ENCODE results near the gene TNIP2.

Gene TNIP2

DNA sequence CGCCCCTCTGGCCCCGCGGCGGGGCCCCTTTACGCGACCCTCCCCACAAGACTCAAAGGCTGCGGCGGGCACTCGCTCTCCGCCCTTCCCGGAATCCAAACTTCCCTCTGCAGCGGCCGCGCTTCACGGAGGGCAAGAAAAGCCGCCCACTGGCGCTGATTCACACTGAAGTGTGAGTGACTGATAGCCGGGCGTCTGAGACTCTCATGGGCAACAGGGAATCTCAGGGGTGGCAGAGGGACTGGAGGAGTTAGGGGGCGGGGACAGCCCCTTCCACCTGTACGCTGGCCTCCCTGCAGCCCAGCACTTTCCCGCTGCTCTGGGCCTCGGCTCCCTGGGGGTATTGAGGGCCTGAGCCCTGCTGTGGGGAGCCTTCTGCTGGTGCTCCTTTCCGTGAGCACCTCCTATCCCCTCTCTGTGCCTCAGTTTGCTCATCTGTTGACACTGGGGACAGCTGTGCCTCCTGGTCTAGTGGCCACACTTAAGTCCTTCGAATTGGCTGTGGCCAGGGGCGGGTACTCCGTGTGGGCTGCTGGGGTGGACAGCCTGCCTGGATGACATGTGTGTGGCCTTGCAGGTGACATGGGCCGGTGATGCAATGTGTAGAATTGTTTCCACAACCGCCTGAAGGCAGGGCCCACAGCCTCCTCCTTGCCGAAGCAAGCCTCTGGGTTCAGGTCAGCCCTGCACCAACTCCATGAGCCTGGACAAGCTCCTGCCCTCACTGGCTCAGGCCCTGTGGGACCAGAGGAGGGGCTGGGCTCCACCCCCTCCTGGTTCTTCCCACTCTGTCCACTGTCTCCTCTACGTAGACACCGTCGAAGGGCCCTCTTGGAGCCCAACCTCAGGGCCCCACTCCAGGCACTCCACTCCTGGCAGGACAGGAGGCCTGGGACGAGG is 37.7 kb upstream of the TNIP2 start:
- Histone ChIP-seq H4K20me1 (peaks cover 25% of the 10 kb centered on the region), H3K27ac (peak overlapping the region; percentile 68), H3K4me1 (peaks cover 98% of the 10 kb centered on the region)

DNA sequence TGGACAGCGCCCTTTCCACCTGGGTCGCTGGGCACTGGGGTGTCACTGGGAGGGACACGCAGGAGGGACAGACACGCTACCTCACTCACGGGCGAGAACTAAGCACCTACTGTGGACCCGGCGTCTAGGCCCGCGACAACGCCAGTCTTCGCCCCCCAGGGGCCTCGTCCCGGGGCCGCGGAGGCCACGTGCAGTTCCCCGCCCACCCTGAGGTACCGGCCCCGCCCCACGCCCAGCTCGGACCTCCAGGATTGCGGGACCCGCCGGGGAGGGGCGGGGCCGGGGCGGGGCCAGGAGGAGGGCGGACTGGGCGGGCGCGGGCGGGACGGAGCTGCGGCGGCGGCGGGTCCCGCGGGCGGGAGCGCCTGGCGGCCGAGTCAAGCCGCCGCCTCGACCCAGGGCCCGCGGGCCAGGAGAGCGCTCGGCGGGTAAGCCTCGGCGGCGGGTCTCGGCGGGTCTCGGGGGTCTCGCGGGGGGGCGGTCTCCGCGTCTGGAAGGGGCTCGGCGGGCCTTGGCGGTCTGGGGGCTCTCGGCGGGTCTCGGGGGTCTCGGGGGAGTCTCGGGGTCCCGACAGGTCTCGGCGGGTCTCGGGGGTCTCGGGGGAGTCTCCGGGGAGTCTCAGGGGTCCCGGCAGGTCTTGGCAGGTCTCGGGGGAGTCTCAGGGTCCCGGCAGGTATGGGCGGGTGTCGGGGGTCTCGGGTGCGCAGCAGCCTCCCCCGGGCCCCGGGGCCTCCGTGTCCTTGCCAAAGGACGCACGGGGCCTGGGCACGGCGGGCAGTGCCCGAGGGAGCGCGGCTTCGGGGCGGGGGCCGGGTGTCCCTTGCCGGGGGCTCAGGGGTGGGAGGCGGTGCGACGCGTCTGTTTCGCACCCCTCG is 36.8 kb upstream of the TNIP2 start, which contains the start of gene SH3BP2:
Gene SH3BP2 (plus strand): TSS at position 375 of the 875 bp plus-strand sequence. CDS start 27,533 bp downstream, outside the sequence.
- Histone ChIP-seq H3K4me1 (peaks cover 98% of the 10 kb centered on the region), H3K9ac (peak within 1 kb of the TSS; percentile 73), H3K9me3 (no peaks in the 10 kb centered on the region), H3K4me2 (peak within 1 kb of the TSS; percentile 100), H3K27me3 (0 out of 2 replicates have a peak, but pooled peaks cover 4% of the 10 kb centered on the region), H3K27ac (peak within 1 kb of the TSS; percentile 68), H4K20me1 (peaks cover 25% of the 10 kb centered on the region), H3K4me3 (peak within 1 kb of the TSS; percentile 67), H3K36me3 (no peaks in the 10 kb centered on the region)
- no peak for TF ChIP-seq Cebpa-rat (IDR thresholded peaks at IDR 0.05)

More for the DNA sequence above, 37.7 kb upstream of the TNIP2 start:
- Histone ChIP-seq H3K9ac (peak overlapping the region; percentile 73), H3K9me3 (no peaks in the 10 kb centered on the region), H3K4me3 (peak overlapping the region; percentile 67), H3K36me3 (no peaks in the 10 kb centered on the region), H3K4me2 (peak overlapping the region; percentile 100), H3K27me3 (0 out of 2 replicates have a peak, but pooled peaks cover 4% of the 10 kb centered on the region)
- no peak for TF ChIP-seq Cebpa-rat (IDR thresholded peaks at IDR 0.05)

DNA sequence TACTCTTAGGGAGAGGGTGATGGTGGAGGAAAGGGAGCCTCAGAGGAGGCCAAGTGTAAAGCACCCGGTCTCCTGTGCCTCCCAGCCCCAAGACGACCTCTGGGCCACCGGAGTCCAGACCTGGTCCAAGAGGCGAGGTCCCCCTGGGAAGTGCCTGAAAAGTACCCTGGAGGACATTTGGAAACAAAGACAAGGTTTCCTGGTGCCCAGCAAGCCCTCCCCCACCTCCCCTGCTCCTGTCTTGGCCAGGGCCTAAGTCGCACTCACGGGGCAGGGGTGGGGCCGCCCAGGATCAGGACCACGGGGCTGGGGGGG is 36.2 kb upstream of the TNIP2 start:
- Histone ChIP-seq H4K20me1 (peaks cover 24% of the 10 kb centered on the region), H3K36me3 (no peaks in the 10 kb centered on the region), H3K4me3 (no peak overlapping the region), H3K4me1 (peaks cover 98% of the 10 kb centered on the region), H3K27me3 (0 out of 2 replicates have a peak, but pooled peaks cover 4% of the 10 kb centered on the region), H3K9ac (no peak overlapping the region), H3K9me3 (no peaks in the 10 kb centered on the region), H3K27ac (no peak overlapping the region), H3K4me2 (peak overlapping the region; percentile 100)
- no peak for TF ChIP-seq Cebpa-rat (IDR thresholded peaks at IDR 0.05)

DNA sequence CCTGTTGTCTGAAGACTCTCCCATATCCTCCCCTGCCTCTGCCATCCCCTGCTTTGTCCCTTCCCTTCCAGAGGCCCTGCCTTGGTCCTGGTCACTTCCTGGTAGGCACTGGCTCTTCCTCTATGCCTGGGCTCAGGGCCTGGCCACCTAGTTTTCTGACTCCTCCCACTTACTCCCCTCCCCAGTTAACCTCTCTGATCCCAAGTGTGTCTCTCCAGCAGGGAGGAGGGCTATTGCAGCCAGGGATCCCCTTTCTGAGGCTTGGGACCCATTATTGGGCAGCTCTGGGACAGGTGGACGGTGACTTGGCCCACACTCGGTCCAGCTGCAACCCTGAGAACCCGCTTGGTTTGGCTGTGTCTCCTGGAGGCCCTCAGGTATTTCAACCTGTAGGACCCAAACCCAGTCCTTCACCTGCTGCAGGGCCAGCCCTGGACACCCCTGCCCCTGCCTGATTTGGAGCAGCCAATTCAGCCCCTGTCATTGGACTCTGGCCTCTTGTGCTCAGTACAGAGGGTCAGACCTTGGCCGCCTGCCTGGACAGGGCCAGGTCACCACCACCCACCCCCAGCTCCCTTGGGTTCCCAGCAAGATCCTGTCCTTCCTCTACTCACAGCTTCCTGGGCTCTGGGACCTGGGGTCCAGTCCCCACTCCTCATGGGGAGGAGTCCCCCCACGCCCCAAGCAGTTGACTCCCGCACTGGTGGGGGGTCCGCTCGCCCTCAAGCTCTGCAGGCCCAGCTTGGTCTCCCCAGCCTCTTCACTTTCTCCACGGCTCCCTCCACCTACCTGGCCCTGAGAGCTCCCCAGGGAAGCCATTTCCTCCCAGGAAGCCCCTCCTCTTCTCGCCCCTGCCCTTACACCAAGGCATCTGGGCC is 35.6 kb upstream of the TNIP2 start:
- peaks cover 18% of the 10 kb centered on the region for H4K20me1 ChIP-seq
- no peak overlapping the region for H3K9ac ChIP-seq

DNA sequence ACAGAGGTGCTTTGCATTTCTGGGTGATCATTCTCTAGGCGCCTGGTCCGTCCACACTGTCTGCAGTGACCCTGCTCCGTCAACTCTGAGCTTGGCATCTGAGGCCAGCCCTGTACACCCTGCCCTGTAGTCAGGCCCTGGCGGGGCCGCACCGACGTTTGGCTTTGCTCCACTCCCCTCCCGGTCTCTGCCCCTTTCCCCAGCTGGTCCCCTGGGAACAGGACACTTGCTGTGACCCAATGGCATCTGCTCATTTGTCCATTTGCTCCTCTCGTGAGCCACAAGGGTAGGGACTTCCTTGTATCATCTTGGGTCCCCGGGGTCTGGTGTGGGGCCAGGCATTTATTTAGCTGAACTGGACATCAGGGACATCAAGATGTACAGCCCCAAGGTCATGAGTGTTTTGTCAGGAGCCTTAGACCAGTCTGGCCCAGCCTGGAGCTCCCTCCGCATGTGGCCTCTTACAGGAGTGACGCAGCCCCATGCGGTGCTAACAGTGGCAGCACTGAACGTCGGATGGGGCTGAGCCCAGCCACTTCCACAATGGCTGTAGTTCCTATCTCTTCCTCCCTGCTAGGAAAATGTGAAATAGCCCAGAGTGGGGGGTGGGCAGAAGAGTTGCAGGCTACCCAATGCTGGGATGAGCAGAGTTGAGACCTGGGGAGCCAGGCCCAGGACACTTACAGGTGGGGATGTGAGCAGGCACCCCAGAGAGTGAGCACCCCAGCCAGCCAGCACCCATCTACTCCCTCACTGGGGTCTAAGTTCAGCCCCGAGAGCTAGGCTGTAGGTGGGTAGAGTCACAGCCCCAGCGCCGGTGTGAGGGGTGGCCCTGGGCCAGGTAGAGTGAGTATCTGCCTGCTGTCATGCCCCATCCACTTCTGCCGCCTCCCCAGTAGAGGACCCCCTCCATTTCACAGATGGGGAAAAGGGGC is 34.7 kb upstream of the TNIP2 start:
- Histone ChIP-seq H3K36me3 (no peaks in the 10 kb centered on the region), H3K9me3 (no peaks in the 10 kb centered on the region), H3K27me3 (0 out of 2 replicates have a peak, but pooled peaks cover 4% of the 10 kb centered on the region), H3K4me2 (peak overlapping the region; percentile 16), H3K27ac (peak overlapping the region; percentile 26; the same call in 1 of the 2 replicates), H4K20me1 (peaks cover 17% of the 10 kb centered on the region), H3K4me1 (peaks cover 98% of the 10 kb centered on the region), H3K9ac (no peak overlapping the region), H3K4me3 (no peak overlapping the region)
- TF ChIP-seq Cebpa-rat (IDR thresholded peaks at IDR 0.05) = no peak

More for the DNA sequence above, 35.6 kb upstream of the TNIP2 start:
- no peak overlapping the region for H3K4me3 ChIP-seq
- 0 out of 2 replicates have a peak overlapping the region, but pooled peaks have one; percentile 24 for H3K27ac ChIP-seq
- H3K4me2 ChIP-seq = peak overlapping the region; percentile 100
- no peaks in the 10 kb centered on the region for H3K9me3 ChIP-seq
- 0 out of 2 replicates have a peak, but pooled peaks cover 4% of the 10 kb centered on the region for H3K27me3 ChIP-seq
- TF ChIP-seq Cebpa-rat (IDR thresholded peaks at IDR 0.05) = no peak
- no peaks in the 10 kb centered on the region for H3K36me3 ChIP-seq
- peaks cover 98% of the 10 kb centered on the region for H3K4me1 ChIP-seq

DNA sequence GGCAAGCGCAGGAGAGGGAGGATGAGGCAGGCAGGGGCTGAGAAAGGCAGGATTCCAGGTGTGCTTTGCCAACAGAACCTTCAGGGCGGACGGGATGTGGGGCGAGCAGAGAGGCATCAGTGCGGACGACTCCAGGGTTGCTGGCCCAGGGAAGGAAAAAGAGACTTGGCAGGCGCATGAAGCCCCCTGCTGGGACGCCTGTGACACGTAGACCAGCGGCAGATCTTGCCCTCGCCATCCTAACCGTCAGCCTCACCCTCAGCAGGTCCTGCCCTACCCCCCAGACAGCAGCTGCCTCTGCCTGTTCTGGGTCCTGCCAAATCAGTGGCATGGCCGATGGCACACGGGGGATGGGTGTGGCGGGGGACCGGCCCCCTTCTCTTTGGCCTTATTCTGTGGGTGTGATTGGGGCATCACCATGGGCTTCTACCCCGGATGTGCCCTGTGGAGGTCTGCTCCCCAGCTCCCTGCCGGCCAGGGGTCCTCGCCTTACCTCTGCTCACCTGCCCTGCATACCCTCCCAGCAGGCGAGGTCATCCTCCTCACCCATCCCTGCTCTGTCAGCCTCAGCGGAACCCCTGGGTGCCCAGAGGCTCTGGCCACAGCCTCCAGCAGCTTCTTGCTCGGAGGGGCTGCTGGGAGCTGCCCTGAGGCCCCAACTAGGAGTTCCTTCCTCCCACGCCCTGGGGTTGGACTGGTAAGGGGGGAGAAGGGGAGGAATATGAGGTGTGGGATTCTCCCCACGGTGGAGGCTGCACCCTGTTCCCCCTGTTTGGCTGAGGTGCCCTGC is 33.9 kb upstream of the TNIP2 start:
- TF ChIP-seq Cebpa-rat (IDR thresholded peaks at IDR 0.05) = no peak
- H3K4me3 ChIP-seq = no peak overlapping the region
- peak overlapping the region; percentile 16 for H3K4me2 ChIP-seq
- no peaks in the 10 kb centered on the region for H3K36me3 ChIP-seq
- H3K27me3 ChIP-seq = 0 out of 2 replicates have a peak, but pooled peaks cover 4% of the 10 kb centered on the region
- no peaks in the 10 kb centered on the region for H3K9me3 ChIP-seq
- peaks cover 14% of the 10 kb centered on the region for H4K20me1 ChIP-seq
- peak overlapping the region; percentile 26; the same call in 1 of the 2 replicates for H3K27ac ChIP-seq
- H3K9ac ChIP-seq = no peak overlapping the region
- peaks cover 98% of the 10 kb centered on the region for H3K4me1 ChIP-seq

DNA sequence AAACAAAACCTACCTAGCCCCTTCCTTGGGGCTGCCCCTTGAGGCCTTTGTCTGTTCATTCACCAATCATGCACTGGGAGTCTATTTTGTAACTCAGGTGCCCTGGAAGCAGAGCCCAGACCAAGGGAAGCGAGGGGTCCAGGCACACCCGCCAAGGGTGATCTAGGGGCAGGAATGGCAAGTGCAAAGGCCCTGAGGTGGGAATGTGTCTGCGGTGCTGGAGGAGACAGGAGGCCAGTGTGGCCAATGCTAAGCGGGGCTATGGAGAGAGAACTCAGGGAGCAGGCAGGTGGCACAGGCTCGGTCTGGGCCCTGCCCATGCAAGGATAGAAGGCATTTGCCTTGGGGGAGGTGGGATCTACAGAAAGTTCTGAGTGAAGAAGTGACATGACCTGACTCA is 33.2 kb upstream of the TNIP2 start:
- Histone ChIP-seq H3K9ac (no peak overlapping the region), H4K20me1 (peaks cover 8% of the 10 kb centered on the region), H3K27ac (no peak overlapping the region; the same call in 1 of the 2 replicates), H3K4me2 (no peak overlapping the region; the same call in 1 of the 2 replicates), H3K27me3 (0 out of 2 replicates have a peak, but pooled peaks cover 4% of the 10 kb centered on the region), H3K36me3 (no peaks in the 10 kb centered on the region), H3K9me3 (peaks cover 3% of the 10 kb centered on the region; the same call in 1 of the 2 replicates), H3K4me1 (peaks cover 91% of the 10 kb centered on the region), H3K4me3 (no peak overlapping the region)
- no peak for TF ChIP-seq Cebpa-rat (IDR thresholded peaks at IDR 0.05)

Measured in BLaER1 (cell line).